HG03378 (cell line): ENCODE measurements around the gene RPL37A.

Source experiments
- ATAC-seq: cut with Tn5 transposase; IDR thresholded peaks from one replicate; pipeline ENCODE4 v1.9.1; 2021; ENCODE audit warnings: mild to moderate bottlenecking, moderate library complexity; ENCODE audit not compliant: unreplicated experiment

RPL37A gene

GRCh38 chr2:216486708-216487107 is 11.9 kb upstream of the RPL37A start:
- no peak for ATAC-seq

GRCh38 chr2:216490061-216490460 is 8.6 kb upstream of the RPL37A start:
- ATAC-seq: no peak

DNA sequence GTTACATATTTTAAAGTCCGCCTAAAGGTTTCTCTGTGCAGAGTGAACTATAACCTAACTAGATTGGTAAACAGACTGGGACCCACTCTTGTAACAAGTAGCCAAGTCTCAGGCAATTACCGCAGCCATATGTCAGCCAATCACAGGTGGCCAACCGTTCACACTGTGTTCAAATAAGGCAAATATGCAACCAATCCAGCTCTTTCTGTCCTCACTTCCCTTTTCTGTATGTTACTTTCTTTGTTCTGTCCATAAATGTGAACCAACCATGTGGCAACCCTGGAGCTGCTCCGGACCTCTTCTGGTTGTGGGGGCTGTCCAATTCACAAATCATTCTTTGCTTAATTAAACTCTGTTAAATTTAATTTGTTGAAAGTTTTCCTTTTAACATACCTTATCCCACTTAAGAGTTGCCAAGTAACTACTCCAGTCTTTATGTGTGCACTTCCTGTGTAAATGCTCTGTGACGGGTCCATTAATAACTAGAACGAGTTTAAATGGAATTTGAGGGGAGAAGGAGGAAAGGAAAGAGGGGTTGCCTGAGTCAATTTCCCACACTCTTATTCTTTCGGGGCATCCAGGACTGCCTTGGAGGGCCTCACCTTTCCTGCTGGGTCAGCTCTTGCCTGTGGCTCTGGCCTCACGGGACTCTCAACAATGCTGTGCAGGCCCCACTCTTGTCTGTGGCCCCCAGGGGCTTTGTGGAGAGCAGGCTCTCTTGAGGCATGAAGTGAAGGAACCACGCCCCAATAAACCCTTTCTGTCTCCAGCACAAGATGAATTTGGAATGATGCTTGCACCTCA is 6.6 kb upstream of the RPL37A start:
- peak; percentile 72 for ATAC-seq

- no peak for ATAC-seq
Observed at GRCh38 chr2:216492597-216493333, 5.9 kb upstream of the RPL37A start.

GRCh38 chr2:216493334-216493685 is 5.3 kb upstream of the RPL37A start:
- no peak for ATAC-seq

GRCh38 chr2:216495656-216496055 is 3.0 kb upstream of the RPL37A start:
- no peak for ATAC-seq

GRCh38 chr2:216497382-216498069 is 1.1 kb upstream of the RPL37A start:
- no peak for ATAC-seq

DNA sequence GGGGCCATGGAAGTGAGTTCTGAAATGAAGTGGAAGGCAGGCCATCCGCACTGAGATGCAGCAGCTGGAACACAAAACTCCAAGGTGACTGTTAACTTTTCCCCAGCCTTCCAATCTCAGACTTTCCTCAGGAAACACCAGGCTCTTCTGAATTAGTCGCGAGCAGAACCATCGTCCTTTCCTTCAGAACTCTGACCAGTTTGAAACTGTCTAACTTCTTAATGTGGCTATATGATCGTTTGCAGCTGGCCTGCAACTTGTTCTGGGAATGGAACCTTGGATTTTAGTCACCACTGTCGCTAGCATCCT is 620 bp upstream of the RPL37A start:
- no peak for ATAC-seq

- no peak for ATAC-seq
Observed at GRCh38 chr2:216499641-216500218, 1.1 kb downstream of the RPL37A start.

GRCh38 chr2:216500572-216500971 is 1.9 kb downstream of the RPL37A start:
- ATAC-seq: no peak

GRCh38 chr2:216501854-216502253 is 3.2 kb downstream of the RPL37A start:
- no peak for ATAC-seq

- ATAC-seq: no peak
Observed at GRCh38 chr2:216502381-216503158, 3.9 kb downstream of the RPL37A start.

- ATAC-seq: no peak
Observed at GRCh38 chr2:216503159-216503629, 4.5 kb downstream of the RPL37A start.

- ATAC-seq: no peak
Observed at GRCh38 chr2:216503697-216504375, 5.2 kb downstream of the RPL37A start.

- no peak for ATAC-seq
Observed at GRCh38 chr2:216504376-216504762, 5.7 kb downstream of the RPL37A start.

GRCh38 chr2:216505133-216506106 is 6.8 kb downstream of the RPL37A start:
- ATAC-seq: no peak

- no peak for ATAC-seq
Observed at GRCh38 chr2:216507220-216508160, 8.8 kb downstream of the RPL37A start.

- no peak for ATAC-seq
Observed at GRCh38 chr2:216508229-216508628, 9.6 kb downstream of the RPL37A start.
